Vagina (tissue), 2 donors: ENCODE results near the gene SRF. TPM values are rescaled to one million over a fixed set of nuclear protein-coding genes. Genes with fewer than 3 reads are reported as not detected.

Experiments used
- DNase-seq, 2 donors: peaks; one replicate each; pipeline ENCODE4 v3.0.0-alpha.2; 2017; ENCODE audit errors: extremely low spot score in 2 of 2
- H3K27ac ChIP-seq: fragments of 200-600 bp; sonication (generic); one replicate; pipeline ENCODE4 v1.5.1; 2019
- H3K27me3 ChIP-seq: fragments of 200-600 bp; sonication (generic); one replicate; pipeline ENCODE4 v1.5.1; 2019
- H3K36me3 ChIP-seq, 2 donors: fragments of 200-600 bp; sonication (generic); one replicate each; pipeline ENCODE4 v1.5.1; 2017 to 2019
- H3K4me1 ChIP-seq: fragments of 200-600 bp; sonication (generic); one replicate; pipeline ENCODE4 v1.5.1; 2019
- H3K4me3 ChIP-seq, 2 donors: fragments of 200-600 bp; sonication (generic); 1 replicate in 1 of 2; 2 replicates in 1 of 2; pipeline ENCODE4 v1.5.1; 2016 to 2019
- H3K9me3 ChIP-seq: fragments of 200-600 bp; sonication (generic); one replicate; pipeline ENCODE4 v1.5.1; 2019
- POLR2A ChIP-seq, 2 donors: fragments of 450-650 bp; IDR thresholded peaks; one replicate each; pipeline ENCODE4 v1.6.1; 2017; ENCODE audit warnings: antibody characterized with exemption in 2 of 2, mild to moderate bottlenecking in 2 of 2, moderate library complexity in 2 of 2
- POLR2AphosphoS5 ChIP-seq, 2 donors: sonication (generic); formaldehyde crosslinking; IDR thresholded peaks; one replicate each; pipeline ENCODE4 v1.9.0; 2017; ENCODE audit warnings: antibody characterized with exemption in 2 of 2, mild to moderate bottlenecking in 2 of 2, low read depth in 1 of 2; ENCODE audit not compliant: insufficient read depth in 1 of 2
- intact Hi-C: fragments of 100-400 bp; cut with DNase I; formaldehyde crosslinking; loops from one replicate; pipeline ENCODE4 v1.15.1; 2023
- total RNA-seq: library from RNA; depleted of rRNA; stranded (reverse); fragments of >200 nt; gene quantifications from one replicate; pipeline ENCODE4 v1.2.3, GENCODE V29; 2016
- TF ChIP-seq, protein P1 (sequence below), 3 experiments: fragments of 450-650 bp in 2 of 3; fragments of 200-600 bp in 1 of 3; sonication (generic) in 1 of 3; IDR thresholded peaks; one replicate each; pipeline ENCODE4 v1.5.1; 2017 to 2019; ENCODE audit warnings: antibody characterized with exemption in 3 of 3, mild to moderate bottlenecking in 2 of 3, moderate library complexity in 2 of 3

SRF gene
- total RNA-seq, 1 donor from 2014 or later: 28.2 TPM

DNA sequence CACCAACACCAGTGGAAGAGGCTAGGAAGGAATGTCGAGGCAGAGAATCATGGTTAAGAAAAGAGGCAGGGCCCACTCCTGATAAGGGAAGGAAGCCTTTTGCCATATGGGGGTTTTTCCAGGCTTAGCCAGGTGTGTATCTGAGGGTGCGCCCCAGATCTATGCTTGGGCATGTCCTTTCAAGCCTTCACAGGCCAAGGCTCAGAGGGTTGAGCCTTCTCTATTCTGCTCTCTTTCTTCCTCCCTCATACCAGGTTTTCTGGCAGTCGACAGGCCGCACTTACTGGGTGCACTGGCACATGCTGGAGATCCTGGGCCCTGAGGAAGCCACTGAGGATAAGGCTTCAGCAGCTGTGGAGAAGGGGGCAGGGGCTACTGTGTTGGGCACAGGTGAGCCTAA is 15.6 kb downstream of the SRF start:
- intact Hi-C loops: no loop called here
- no peak overlapping the region for H3K4me3 ChIP-seq
- TF ChIP-seq POLR2A (IDR thresholded peaks at IDR 0.05) (no peak), POLR2AphosphoS5 (IDR thresholded peaks at IDR 0.05; ENCODE audit: insufficient read depth in 1 of 2, low read depth in 1 of 2) (no peak)
- TF ChIP-seq, protein P1, sequence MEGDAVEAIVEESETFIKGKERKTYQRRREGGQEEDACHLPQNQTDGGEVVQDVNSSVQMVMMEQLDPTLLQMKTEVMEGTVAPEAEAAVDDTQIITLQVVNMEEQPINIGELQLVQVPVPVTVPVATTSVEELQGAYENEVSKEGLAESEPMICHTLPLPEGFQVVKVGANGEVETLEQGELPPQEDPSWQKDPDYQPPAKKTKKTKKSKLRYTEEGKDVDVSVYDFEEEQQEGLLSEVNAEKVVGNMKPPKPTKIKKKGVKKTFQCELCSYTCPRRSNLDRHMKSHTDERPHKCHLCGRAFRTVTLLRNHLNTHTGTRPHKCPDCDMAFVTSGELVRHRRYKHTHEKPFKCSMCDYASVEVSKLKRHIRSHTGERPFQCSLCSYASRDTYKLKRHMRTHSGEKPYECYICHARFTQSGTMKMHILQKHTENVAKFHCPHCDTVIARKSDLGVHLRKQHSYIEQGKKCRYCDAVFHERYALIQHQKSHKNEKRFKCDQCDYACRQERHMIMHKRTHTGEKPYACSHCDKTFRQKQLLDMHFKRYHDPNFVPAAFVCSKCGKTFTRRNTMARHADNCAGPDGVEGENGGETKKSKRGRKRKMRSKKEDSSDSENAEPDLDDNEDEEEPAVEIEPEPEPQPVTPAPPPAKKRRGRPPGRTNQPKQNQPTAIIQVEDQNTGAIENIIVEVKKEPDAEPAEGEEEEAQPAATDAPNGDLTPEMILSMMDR (IDR thresholded peaks at IDR 0.05): no peak
- H3K27me3 ChIP-seq: no peaks in the 10 kb centered on the region
- no peak overlapping the region for H3K27ac ChIP-seq
- DNase-seq: no peak
- H3K4me1 ChIP-seq: peaks cover 23% of the 10 kb centered on the region
- H3K9me3 ChIP-seq: no peaks in the 10 kb centered on the region
- peaks cover 0 to 22% of the 10 kb centered on the region in 2 donors for H3K36me3 ChIP-seq

DNA sequence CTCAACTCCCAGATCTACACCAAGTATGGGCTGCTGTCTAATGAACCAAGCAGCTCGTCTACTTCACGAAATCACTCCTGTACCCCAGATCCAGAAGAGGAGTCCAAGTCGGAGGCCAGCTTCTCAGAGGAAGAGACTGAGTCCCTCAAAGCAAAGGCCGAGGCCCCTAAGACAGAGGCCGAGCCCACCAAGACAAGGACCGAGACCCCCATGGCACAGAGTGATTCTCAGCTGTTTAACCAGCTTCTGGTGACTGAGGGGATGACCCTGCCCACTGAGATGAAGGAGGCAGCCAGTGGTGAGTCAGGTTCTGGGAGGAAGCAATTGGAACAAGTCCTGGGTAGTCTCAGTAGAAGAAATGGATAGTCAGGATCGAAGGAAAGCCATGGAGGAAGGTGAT is 16.8 kb downstream of the SRF start:
- peak in 1 of 2 donors; percentile 64 for DNase-seq
- intact Hi-C loops: no loop called here
- Histone ChIP-seq H3K27me3 (no peaks in the 10 kb centered on the region), H3K9me3 (no peaks in the 10 kb centered on the region), H3K4me3 (no peak overlapping the region), H3K36me3 (peaks cover 0 to 22% of the 10 kb centered on the region in 2 donors), H3K27ac (no peak overlapping the region), H3K4me1 (peaks cover 15% of the 10 kb centered on the region)
- TF ChIP-seq, protein P1 (IDR thresholded peaks at IDR 0.05): no peak
- TF ChIP-seq POLR2AphosphoS5 (IDR thresholded peaks at IDR 0.05; ENCODE audit: insufficient read depth in 1 of 2, low read depth in 1 of 2): no peak
- no peak for TF ChIP-seq POLR2A (IDR thresholded peaks at IDR 0.05)

DNA sequence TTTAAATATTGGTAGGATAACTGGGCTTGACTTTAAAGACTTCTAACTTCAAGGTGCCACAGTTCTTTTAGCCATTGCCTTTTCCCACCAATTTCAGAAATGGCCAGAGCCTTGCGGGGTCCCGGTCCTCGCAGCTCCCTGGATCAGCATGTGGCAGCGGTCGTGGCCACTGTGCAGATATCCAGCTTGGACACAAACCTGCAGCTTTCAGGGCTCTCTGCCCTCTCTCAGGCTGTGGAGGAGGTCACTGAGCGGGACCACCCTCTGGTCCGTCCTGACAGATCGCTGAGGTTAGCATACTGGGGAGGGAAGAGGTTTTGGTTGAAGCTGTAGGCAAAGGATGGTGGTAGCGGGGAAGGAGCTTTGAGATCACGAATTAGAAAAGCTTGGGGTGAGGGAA is 17.4 kb downstream of the SRF start:
- peaks cover 9% of the 10 kb centered on the region for H3K4me1 ChIP-seq
- no peak overlapping the region for H3K4me3 ChIP-seq
- intact Hi-C loops: no loop called here
- no peak overlapping the region for H3K27ac ChIP-seq
- TF ChIP-seq POLR2A (IDR thresholded peaks at IDR 0.05) (no peak), POLR2AphosphoS5 (IDR thresholded peaks at IDR 0.05; ENCODE audit: insufficient read depth in 1 of 2, low read depth in 1 of 2) (no peak)
- TF ChIP-seq, protein P1 (IDR thresholded peaks at IDR 0.05): no peak
- peak in 1 of 2 donors; percentile 69 for DNase-seq
- H3K36me3 ChIP-seq: peaks cover 0 to 22% of the 10 kb centered on the region in 2 donors
- no peaks in the 10 kb centered on the region for H3K9me3 ChIP-seq
- H3K27me3 ChIP-seq: no peaks in the 10 kb centered on the region

DNA sequence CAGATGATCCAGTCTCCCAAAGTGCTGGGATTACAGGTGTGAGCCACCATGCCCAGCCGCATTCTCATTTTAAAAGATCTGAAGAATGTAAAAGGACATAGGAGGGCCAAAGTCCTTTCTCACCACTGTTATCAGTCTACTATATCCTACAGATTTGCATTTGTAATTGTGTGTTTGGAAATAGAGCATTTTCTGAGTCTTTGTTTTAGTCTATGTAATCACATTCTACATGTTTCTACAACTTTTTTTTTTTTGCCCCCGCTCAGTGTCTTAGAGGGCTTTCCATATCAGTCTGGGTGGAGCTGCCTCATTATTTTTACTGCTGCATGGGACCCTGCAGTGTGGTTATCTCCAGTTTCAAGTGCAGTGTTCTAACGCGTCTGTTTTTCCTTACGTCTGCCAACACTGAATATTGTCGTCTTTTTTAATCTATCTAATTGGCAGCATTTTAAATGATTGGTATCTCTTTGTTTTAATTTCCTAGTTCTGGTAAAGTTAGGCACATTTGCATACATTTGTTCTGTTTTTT is 18.8 kb downstream of the SRF start:
- no peak for DNase-seq
- peaks cover 7% of the 10 kb centered on the region for H3K4me1 ChIP-seq
- no peaks in the 10 kb centered on the region for H3K27me3 ChIP-seq
- H3K4me3 ChIP-seq: no peak overlapping the region
- intact Hi-C loops: no loop called here
- no peak overlapping the region for H3K27ac ChIP-seq
- peaks cover 0 to 25% of the 10 kb centered on the region in 2 donors for H3K36me3 ChIP-seq
- TF ChIP-seq POLR2A (IDR thresholded peaks at IDR 0.05) (no peak), POLR2AphosphoS5 (IDR thresholded peaks at IDR 0.05; ENCODE audit: insufficient read depth in 1 of 2, low read depth in 1 of 2) (no peak)
- TF ChIP-seq, protein P1 (IDR thresholded peaks at IDR 0.05): no peak
- no peaks in the 10 kb centered on the region for H3K9me3 ChIP-seq

DNA sequence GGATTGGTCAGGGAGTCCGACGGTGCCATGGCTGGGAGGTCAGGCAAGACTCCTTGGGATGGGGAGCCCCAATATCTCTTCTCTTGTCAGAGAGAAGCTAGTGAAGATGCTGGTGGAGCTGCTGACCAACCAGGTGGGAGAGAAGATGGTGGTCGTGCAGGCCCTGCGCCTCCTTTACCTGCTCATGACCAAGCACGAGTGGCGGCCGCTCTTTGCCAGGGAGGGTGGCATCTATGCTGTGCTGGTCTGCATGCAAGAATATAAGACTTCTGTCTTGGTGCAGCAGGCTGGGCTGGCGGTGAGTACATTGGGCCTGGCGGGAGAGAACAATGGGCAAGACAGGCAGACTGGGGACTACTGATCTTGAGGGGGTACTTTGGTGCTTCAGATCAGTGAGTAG is 21.8 kb downstream of the SRF start:
- no peaks in the 10 kb centered on the region for H3K9me3 ChIP-seq
- intact Hi-C loops: no loop called here
- no peak overlapping the region for H3K4me3 ChIP-seq
- no peak for TF ChIP-seq POLR2AphosphoS5 (IDR thresholded peaks at IDR 0.05; ENCODE audit: insufficient read depth in 1 of 2, low read depth in 1 of 2)
- no peak for TF ChIP-seq POLR2A (IDR thresholded peaks at IDR 0.05)
- TF ChIP-seq, protein P1 (IDR thresholded peaks at IDR 0.05): no peak
- no peak for DNase-seq
- peaks cover 2 to 38% of the 10 kb centered on the region in 2 donors for H3K36me3 ChIP-seq
- H3K27ac ChIP-seq: no peak overlapping the region
- H3K27me3 ChIP-seq: no peaks in the 10 kb centered on the region
- H3K4me1 ChIP-seq: no peaks in the 10 kb centered on the region
